ENCODE results near the gene SSBP3. TPM values are rescaled to one million over a fixed set of nuclear protein-coding genes. Genes with fewer than 3 reads are reported as not detected.

SSBP3 gene
- total and polyA plus RNA-seq, 2 of the 13 experiments (the other 11 are each of a cell fraction or from before 2014, with no cell fraction given): 8.5 to 17.6 TPM

- FAIRE-seq (no peak), ATAC-seq (peak; percentile 43; the same call in 2 of the 3 replicates), DNase-seq (ENCODE audit: low spot score) (peak; percentile 22)
- Histone ChIP-seq H3K36me3 (replicated peaks in 1 of 2; ENCODE audit: control insufficient read depth in 1 of 2, insufficient read depth in 2 of 2, low read length in 2 of 2) (peaks cover 2 to 5% of the 10 kb centered on the region in 2 experiments; a peak in 4 of 5 replicates), H3K4me1 (ENCODE audit: insufficient read depth, low read length) (peaks cover 40% of the 10 kb centered on the region), H3K79me2 (ENCODE audit: insufficient read depth, low read length) (peaks cover 5% of the 10 kb centered on the region), H3K9me3 (ENCODE audit: low read length) (no peaks in the 10 kb centered on the region), H3K9ac (ENCODE audit: insufficient read depth, low read depth, low read length) (no peak overlapping the region), H3K4me2 (ENCODE audit: low read depth, low read length) (no peak overlapping the region), H4K20me1 (ENCODE audit: insufficient read depth, low read length) (peaks cover 4% of the 10 kb centered on the region), H3K27me3 (ENCODE audit: control insufficient read depth in 1 of 2, insufficient read depth in 2 of 2, low read length in 2 of 2) (no peaks in the 10 kb centered on the region), H2AFZ (ENCODE audit: low read length) (no peak overlapping the region), H3K4me3 (replicated peaks in 1 of 3; ENCODE audit: insufficient read depth in 1 of 3, low read depth in 2 of 3, low read length in 3 of 3) (no peak overlapping the region), H3K27ac (ENCODE audit: extremely low read length, insufficient read depth, low read length) (peak overlapping the region; percentile 17)
- intact Hi-C loops (cut with micrococcal nuclease; ENCODE audit: unreplicated experiment) (no loop called here), in situ Hi-C loops (cut with HindIII; ENCODE audit: extremely low pct_ligation_motif_present, low pct_unique_long_range_greater_than_20kb) (no loop called here)
- POLR2A ChIA-PET: no interaction called here
- 96% methylated on average over 7 of the region's 7 CpGs for WGBS (ENCODE audit: low lambda C conversion rate)
- BruUV-seq (replicated peaks): no TSS peak
- CTCF ChIA-PET (ENCODE audit: low intra/inter-chr PET ratio, low total read pairs): no interaction called here
- TF ChIP-seq ZNF143 (CRISPR knock-in tag; IDR thresholded peaks at IDR 0.05): no peak
- TF ChIP-seq ZNF30 (CRISPR knock-in tag; IDR thresholded peaks at IDR 0.05): no peak
- no peak for TF ChIP-seq ZNF121 (CRISPR knock-in tag; IDR thresholded peaks at IDR 0.05)
- TF ChIP-seq CREB1 (IDR thresholded peaks at IDR 0.05): peak; percentile 49
- no peak for TF ChIP-seq CREB1 (CRISPR knock-in tag; IDR thresholded peaks at IDR 0.05)
- peak; percentile 45 for TF ChIP-seq SAP130 (CRISPR knock-in tag; IDR thresholded peaks at IDR 0.05; ENCODE audit: low read depth)
- no peak for TF ChIP-seq SATB2 (CRISPR knock-in tag; IDR thresholded peaks at IDR 0.05)
- no peak for TF ChIP-seq RFX1 (IDR thresholded peaks at IDR 0.05)
- no peak for TF ChIP-seq NFATC3 (CRISPR knock-in tag; IDR thresholded peaks at IDR 0.05)
- peak; percentile 90 for TF ChIP-seq FOSL2 (CRISPR knock-in tag; IDR thresholded peaks at IDR 0.05)
- no peak for TF ChIP-seq CREBL2 (CRISPR knock-in tag; IDR thresholded peaks at IDR 0.05; ENCODE audit: borderline replicate concordance)
- no peak for TF ChIP-seq ZBTB40 (IDR thresholded peaks at IDR 0.05)
- TF ChIP-seq ZBTB40 (CRISPR knock-in tag; IDR thresholded peaks at IDR 0.05): no peak
- no peak for TF ChIP-seq ZNF580 (CRISPR knock-in tag; IDR thresholded peaks at IDR 0.05; ENCODE audit: borderline replicate concordance, low read depth)
- no peak for TF ChIP-seq ZSCAN12 (CRISPR knock-in tag; IDR thresholded peaks at IDR 0.05)
- no peak for TF ChIP-seq ZNF709 (CRISPR knock-in tag; IDR thresholded peaks at IDR 0.05)
- TF ChIP-seq ZBTB21 (CRISPR knock-in tag; IDR thresholded peaks at IDR 0.05): no peak
- no peak for TF ChIP-seq ZNF678 (CRISPR knock-in tag; IDR thresholded peaks at IDR 0.05)
- TF ChIP-seq FOSL1 (CRISPR knock-in tag; IDR thresholded peaks at IDR 0.05; ENCODE audit: borderline replicate concordance): 0 out of 2 replicates have a peak, but pooled peaks have one; percentile 26
These were observed 29.7 kb downstream of the SSBP3 start for GRCh38 chr1:54376430-54377039.
